ENCODE data around the gene CST9.

The CST9 gene

GRCh38 chr20:23652926-23653325 is 47.2 kb upstream of the CST9 start:
- Histone ChIP-seq H3K27me3 (ENCODE audit: control insufficient read depth, insufficient read depth, low read length) (no peaks in the 10 kb centered on the region), H3K9me3 (ENCODE audit: control insufficient read depth, low read length) (no peaks in the 10 kb centered on the region), H3K4me2 (ENCODE audit: low read length) (no peak overlapping the region), H3K4me3 (ENCODE audit: low read depth, low read length) (no peak overlapping the region), H3K36me3 (ENCODE audit: control insufficient read depth, insufficient read depth, low read length) (no peaks in the 10 kb centered on the region), H3K27ac (no peak overlapping the region), H3K9ac (no peak overlapping the region), H3K79me2 (no peaks in the 10 kb centered on the region), H2AFZ (no peak overlapping the region), H3K4me1 (no peaks in the 10 kb centered on the region)
- no peak for TF ChIP-seq CTCF (IDR thresholded peaks at IDR 0.05)

GRCh38 chr20:23652371-23652770 is 46.7 kb upstream of the CST9 start:
- Histone ChIP-seq H3K4me2 (ENCODE audit: low read length) (no peak overlapping the region), H3K4me1 (no peaks in the 10 kb centered on the region), H3K36me3 (ENCODE audit: control insufficient read depth, insufficient read depth, low read length) (no peaks in the 10 kb centered on the region), H3K27me3 (ENCODE audit: control insufficient read depth, insufficient read depth, low read length) (no peaks in the 10 kb centered on the region), H3K9me3 (ENCODE audit: control insufficient read depth, low read length) (no peaks in the 10 kb centered on the region), H3K4me3 (ENCODE audit: low read depth, low read length) (no peak overlapping the region), H3K27ac (no peak overlapping the region), H3K79me2 (no peaks in the 10 kb centered on the region), H2AFZ (no peak overlapping the region), H3K9ac (no peak overlapping the region)
- no peak for TF ChIP-seq CTCF (IDR thresholded peaks at IDR 0.05)

- no peaks in the 10 kb centered on the region for H3K9me3 ChIP-seq (ENCODE audit: control insufficient read depth, low read length)
- H3K79me2 ChIP-seq: no peaks in the 10 kb centered on the region
- H3K4me3 ChIP-seq (ENCODE audit: low read depth, low read length): no peak overlapping the region
- no peaks in the 10 kb centered on the region for H3K36me3 ChIP-seq (ENCODE audit: control insufficient read depth, insufficient read depth, low read length)
- H3K27me3 ChIP-seq (ENCODE audit: control insufficient read depth, insufficient read depth, low read length): no peaks in the 10 kb centered on the region
- no peak overlapping the region for H2AFZ ChIP-seq
- H3K4me2 ChIP-seq (ENCODE audit: low read length): no peak overlapping the region
- H3K9ac ChIP-seq: no peak overlapping the region
- TF ChIP-seq CTCF (IDR thresholded peaks at IDR 0.05): no peak
- no peak overlapping the region for H3K27ac ChIP-seq
- no peaks in the 10 kb centered on the region for H3K4me1 ChIP-seq
Measured at GRCh38 chr20:23651117-23651516, 45.4 kb upstream of the CST9 start.

DNA sequence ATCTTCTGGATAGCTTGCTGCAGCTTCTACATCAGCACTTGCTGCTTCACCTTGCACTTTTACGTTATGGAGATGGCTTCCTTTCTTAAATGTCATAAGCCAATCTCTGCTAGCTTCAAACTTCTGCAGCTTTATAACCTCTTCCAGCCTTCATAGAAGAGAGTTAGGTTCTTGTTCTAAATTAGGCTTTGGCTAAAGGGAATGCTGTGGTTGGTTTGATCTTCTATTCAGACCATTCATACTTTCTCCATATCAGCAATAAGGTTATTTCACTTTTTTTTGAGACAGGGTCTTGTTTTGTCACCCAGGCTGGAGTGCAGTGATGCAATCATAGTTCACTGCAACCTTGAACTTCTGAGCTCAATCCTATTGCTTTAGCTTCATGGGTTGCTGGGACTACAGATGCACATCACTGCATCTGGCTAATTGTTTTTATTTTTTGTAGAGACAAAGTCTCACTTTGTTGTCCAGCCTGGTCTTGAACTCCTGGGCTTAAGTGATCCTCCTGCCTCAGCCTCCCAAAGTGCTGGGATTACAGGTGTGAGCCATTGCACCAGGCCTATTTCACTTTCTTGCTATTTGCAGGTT is 44.2 kb upstream of the CST9 start:
- Histone ChIP-seq H3K36me3 (ENCODE audit: control insufficient read depth, insufficient read depth, low read length) (no peaks in the 10 kb centered on the region), H3K4me3 (ENCODE audit: low read depth, low read length) (no peak overlapping the region), H3K27me3 (ENCODE audit: control insufficient read depth, insufficient read depth, low read length) (no peaks in the 10 kb centered on the region), H3K4me1 (no peaks in the 10 kb centered on the region), H3K9ac (no peak overlapping the region), H3K27ac (no peak overlapping the region), H3K79me2 (no peaks in the 10 kb centered on the region), H2AFZ (no peak overlapping the region), H3K9me3 (ENCODE audit: control insufficient read depth, low read length) (no peaks in the 10 kb centered on the region), H3K4me2 (ENCODE audit: low read length) (no peak overlapping the region)
- TF ChIP-seq CTCF (IDR thresholded peaks at IDR 0.05): no peak

GRCh38 chr20:23649242-23649641 is 43.5 kb upstream of the CST9 start:
- Histone ChIP-seq H3K27me3 (ENCODE audit: control insufficient read depth, insufficient read depth, low read length) (no peaks in the 10 kb centered on the region), H3K4me2 (ENCODE audit: low read length) (no peak overlapping the region), H3K4me1 (no peaks in the 10 kb centered on the region), H3K4me3 (ENCODE audit: low read depth, low read length) (no peak overlapping the region), H3K27ac (no peak overlapping the region), H3K9me3 (ENCODE audit: control insufficient read depth, low read length) (no peaks in the 10 kb centered on the region), H2AFZ (no peak overlapping the region), H3K9ac (no peak overlapping the region), H3K79me2 (no peaks in the 10 kb centered on the region), H3K36me3 (ENCODE audit: control insufficient read depth, insufficient read depth, low read length) (no peaks in the 10 kb centered on the region)
- TF ChIP-seq CTCF (IDR thresholded peaks at IDR 0.05): no peak
